RWPE2 (cell line): ENCODE data around the gene IQCF5.
"Not testable (repeated sequence)": the region's sequence is repeated elsewhere in the genome, so short reads cannot be mapped to it uniquely, and the experiment has no call there.

Experiments
- ATAC-seq: fragments of 200-7000 bp; cut with Tn5 transposase; 3 replicates; pipeline ENCODE4 v1.9.1; 2021; ENCODE audit warnings: low read depth
- DNase-seq: peaks from one replicate; pipeline ENCODE4 v3.0.0-alpha.2; 2020; ENCODE audit warnings: low spot score
- H3K27ac ChIP-seq: fragments of 450-650 bp; 2 replicates; pipeline ENCODE4 v1.5.1; 2017; ENCODE audit warnings: mild to moderate bottlenecking; ENCODE audit not compliant: poor library complexity, severe bottlenecking
- H3K27me3 ChIP-seq: fragments of 250-450 bp; sonication (Bioruptor Pico); 2 replicates; pipeline ENCODE4 v1.5.1; 2021; ENCODE audit warnings: mild to moderate bottlenecking, moderate library complexity; ENCODE audit not compliant: insufficient read depth, poor library complexity, severe bottlenecking
- H3K36me3 ChIP-seq: fragments of 250-450 bp; sonication (Bioruptor Pico); 2 replicates; pipeline ENCODE4 v1.5.1; 2020; ENCODE audit warnings: low read depth, mild to moderate bottlenecking, moderate library complexity
- H3K4me1 ChIP-seq: fragments of 250-450 bp; sonication (Bioruptor Pico); 2 replicates; pipeline ENCODE4 v1.5.1; 2021; ENCODE audit warnings: mild to moderate bottlenecking, moderate library complexity; ENCODE audit not compliant: insufficient read depth, poor library complexity, severe bottlenecking
- H3K4me3 ChIP-seq: fragments of 250-450 bp; sonication (Bioruptor Pico); 2 replicates; pipeline ENCODE4 v1.5.1; 2021; ENCODE audit warnings: mild to moderate bottlenecking, moderate library complexity; ENCODE audit not compliant: severe bottlenecking
- H3K9me3 ChIP-seq: fragments of 250-450 bp; sonication (Bioruptor Pico); 2 replicates; pipeline ENCODE4 v1.5.1; 2021; ENCODE audit warnings: mild to moderate bottlenecking, moderate library complexity; ENCODE audit not compliant: severe bottlenecking
- TF ChIP-seq, protein P1 (sequence below): fragments of 450-650 bp; IDR thresholded peaks from one replicate; pipeline ENCODE4 v1.5.1; 2017; ENCODE audit warnings: mild to moderate bottlenecking, moderate library complexity; ENCODE audit not compliant: poor library complexity, severe bottlenecking

IQCF5 gene

DNA sequence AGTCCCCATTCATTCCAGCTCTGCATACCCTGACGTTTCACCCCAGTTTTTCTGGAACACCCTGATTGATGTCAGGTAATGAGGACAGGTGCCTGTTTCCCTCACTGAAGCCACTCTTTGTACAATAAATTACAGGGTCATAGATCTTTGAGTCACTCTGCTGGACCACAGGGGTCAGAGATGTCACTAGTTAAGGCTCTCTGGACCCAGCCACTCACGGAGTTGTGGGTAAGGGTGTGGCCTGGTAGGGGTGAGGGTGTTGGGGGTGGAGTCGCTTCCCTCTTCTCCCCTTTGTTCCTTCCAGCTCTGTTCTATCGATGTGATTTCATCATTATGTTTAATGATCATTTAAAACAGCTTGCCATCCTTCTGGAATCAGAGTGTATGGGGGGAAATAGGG is 512 bp downstream of the IQCF5 start:
- no peaks in the 10 kb centered on the region for H3K27me3 ChIP-seq
- no peaks in the 10 kb centered on the region for H3K4me1 ChIP-seq
- no peaks in the 10 kb centered on the region for H3K36me3 ChIP-seq
- TF ChIP-seq, protein P1, sequence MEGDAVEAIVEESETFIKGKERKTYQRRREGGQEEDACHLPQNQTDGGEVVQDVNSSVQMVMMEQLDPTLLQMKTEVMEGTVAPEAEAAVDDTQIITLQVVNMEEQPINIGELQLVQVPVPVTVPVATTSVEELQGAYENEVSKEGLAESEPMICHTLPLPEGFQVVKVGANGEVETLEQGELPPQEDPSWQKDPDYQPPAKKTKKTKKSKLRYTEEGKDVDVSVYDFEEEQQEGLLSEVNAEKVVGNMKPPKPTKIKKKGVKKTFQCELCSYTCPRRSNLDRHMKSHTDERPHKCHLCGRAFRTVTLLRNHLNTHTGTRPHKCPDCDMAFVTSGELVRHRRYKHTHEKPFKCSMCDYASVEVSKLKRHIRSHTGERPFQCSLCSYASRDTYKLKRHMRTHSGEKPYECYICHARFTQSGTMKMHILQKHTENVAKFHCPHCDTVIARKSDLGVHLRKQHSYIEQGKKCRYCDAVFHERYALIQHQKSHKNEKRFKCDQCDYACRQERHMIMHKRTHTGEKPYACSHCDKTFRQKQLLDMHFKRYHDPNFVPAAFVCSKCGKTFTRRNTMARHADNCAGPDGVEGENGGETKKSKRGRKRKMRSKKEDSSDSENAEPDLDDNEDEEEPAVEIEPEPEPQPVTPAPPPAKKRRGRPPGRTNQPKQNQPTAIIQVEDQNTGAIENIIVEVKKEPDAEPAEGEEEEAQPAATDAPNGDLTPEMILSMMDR: no peak
- no peaks in the 10 kb centered on the region for H3K9me3 ChIP-seq
- DNase-seq: no peak
- ATAC-seq: no peak
- H3K4me3 ChIP-seq: no peak overlapping the region
- H3K27ac ChIP-seq: no peak overlapping the region

DNA sequence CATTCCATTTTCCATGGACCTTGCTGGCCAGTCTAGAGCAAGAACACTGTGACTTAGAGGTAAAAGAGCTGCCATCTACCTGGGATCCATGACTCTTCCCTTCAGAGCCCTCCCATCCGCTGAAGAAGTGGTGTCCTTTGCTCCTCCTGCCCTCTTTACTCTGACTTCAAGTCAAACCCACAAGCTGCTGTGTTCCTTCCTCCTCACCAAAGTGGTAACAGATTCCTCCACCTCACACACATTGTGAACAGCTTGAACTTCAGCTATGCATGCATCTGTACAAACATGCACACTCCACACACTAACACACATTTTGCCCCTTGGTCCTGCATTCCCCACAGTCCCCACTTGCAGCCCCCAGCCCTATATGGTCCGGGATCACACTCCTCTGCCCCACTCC is 990 bp downstream of the IQCF5 start:
- Histone ChIP-seq H3K27me3 (no peaks in the 10 kb centered on the region), H3K4me1 (no peaks in the 10 kb centered on the region), H3K4me3 (no peak overlapping the region), H3K36me3 (no peaks in the 10 kb centered on the region), H3K27ac (no peak overlapping the region), H3K9me3 (no peaks in the 10 kb centered on the region)
- ATAC-seq: no peak
- DNase-seq: no peak
- TF ChIP-seq, protein P1: no peak

DNA sequence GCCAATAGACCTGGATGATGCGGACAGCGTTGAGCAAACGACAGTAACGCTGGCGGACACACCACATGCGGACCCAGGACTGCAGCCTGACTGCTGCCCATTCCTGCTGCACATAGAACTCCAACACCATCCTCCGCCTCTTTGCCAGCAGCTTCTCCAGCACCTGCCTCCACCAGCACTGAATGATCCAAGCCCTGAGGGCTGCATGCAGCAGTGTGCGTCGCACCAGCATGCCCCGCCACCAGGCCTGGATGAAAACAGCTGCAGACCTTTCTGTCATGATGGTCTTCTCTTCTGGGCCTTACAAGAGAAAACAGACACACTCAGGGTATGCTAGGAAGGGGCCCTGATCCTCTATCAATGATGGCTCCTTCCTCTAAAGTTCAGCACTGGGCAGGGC is 1.5 kb downstream of the IQCF5 start:
- ATAC-seq (no peak), DNase-seq (no peak)
- Histone ChIP-seq H3K4me3 (no peak overlapping the region), H3K9me3 (no peaks in the 10 kb centered on the region), H3K4me1 (no peaks in the 10 kb centered on the region), H3K27ac (no peak overlapping the region), H3K36me3 (no peaks in the 10 kb centered on the region), H3K27me3 (no peaks in the 10 kb centered on the region)
- TF ChIP-seq, protein P1: no peak

DNA sequence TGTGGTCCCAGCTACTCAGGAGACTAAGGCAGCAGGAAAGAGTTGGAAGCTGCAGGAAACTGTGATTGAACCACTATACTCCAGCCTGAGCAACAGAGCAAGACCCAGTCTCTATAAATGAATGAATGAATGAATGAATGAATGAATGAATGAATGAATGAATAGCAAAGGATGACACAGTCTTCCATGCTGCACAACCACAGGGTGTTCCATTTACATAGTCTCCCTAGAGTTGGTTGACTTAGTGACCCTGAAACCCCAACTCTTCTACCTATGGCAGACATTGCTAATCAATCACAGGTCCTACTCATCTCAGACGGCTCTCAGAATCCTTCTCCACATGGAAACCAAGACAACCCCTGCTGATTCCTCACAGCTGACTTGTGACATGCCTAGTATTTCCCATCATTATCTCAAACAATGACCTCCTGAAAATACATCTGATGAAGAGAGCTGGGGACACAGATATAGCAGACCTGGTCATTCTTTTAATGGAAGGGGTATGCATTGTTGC is 2.1 kb downstream of the IQCF5 start:
- no peak overlapping the region for H3K27ac ChIP-seq
- ATAC-seq (no peak), DNase-seq (no peak)
- H3K36me3 ChIP-seq: no peaks in the 10 kb centered on the region
- no peaks in the 10 kb centered on the region for H3K27me3 ChIP-seq
- H3K4me1 ChIP-seq: no peaks in the 10 kb centered on the region
- TF ChIP-seq, protein P1: no peak
- no peaks in the 10 kb centered on the region for H3K9me3 ChIP-seq
- no peak overlapping the region for H3K4me3 ChIP-seq

DNA sequence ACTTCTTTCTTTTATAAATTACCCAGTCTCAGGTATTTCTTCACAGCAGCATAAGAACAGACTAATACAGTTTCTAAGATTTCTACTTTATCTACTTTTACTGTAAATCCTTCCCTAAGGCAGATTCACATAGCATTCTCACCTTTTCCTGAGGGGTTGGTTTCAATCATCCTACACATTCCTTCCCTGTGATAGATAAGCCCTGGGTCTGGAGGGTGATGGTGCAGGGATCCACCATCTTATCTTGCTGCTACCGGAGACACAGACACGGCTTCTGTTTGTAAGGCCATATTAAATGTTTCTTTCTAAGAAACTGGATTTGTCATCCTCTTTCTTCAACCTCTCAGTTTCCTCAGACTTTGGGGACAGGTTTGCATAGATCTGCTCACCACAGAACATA is 6.1 kb downstream of the IQCF5 start:
- no peak overlapping the region for H3K27ac ChIP-seq
- DNase-seq: no peak
- H3K4me1 ChIP-seq: no peaks in the 10 kb centered on the region
- no peaks in the 10 kb centered on the region for H3K36me3 ChIP-seq
- no peaks in the 10 kb centered on the region for H3K9me3 ChIP-seq
- no peak overlapping the region for H3K4me3 ChIP-seq
- TF ChIP-seq, protein P1: no peak
- H3K27me3 ChIP-seq: peaks cover 5% of the 10 kb centered on the region
- ATAC-seq: no peak

DNA sequence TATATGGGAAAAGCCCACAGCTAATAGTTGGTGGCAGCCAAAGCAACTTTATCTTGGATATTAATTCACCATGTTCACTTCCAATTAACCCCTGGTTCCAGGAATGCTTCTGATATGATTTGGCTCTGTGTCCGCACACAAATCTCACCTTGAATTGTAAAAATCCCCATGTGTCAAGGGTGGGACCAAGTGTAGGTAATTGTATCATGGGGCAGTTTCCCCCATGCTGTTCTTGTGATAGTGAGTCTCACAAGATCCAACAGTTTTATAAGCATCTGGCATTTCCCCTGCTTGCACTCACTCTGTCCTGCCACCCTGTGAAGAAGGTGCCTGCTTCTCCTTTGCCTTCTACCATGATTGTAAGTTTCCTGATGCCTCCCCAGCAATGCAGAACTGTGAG is 6.5 kb downstream of the IQCF5 start:
- not testable (repeated sequence) for DNase-seq, ATAC-seq, H3K4me3 ChIP-seq, H3K9me3 ChIP-seq, H3K4me1 ChIP-seq, H3K27me3 ChIP-seq, H3K36me3 ChIP-seq, H3K27ac ChIP-seq
